H1 (cell line): ENCODE data around the gene SPDYC. TPM values are rescaled to one million over a fixed set of nuclear protein-coding genes. Genes with fewer than 3 reads are reported as not detected.

Experiments used
- CTCF ChIA-PET: fragments of 300-600 bp; sonication (Branson Sonifier 250); formaldehyde crosslinking; loops from one replicate; lab custom pipeline; 2021; ENCODE audit not compliant: partially characterized antibody; lab: Charles Lee
- POLR2A ChIA-PET: fragments of 300-600 bp; sonication (Branson Sonifier 250); formaldehyde crosslinking; loops from one replicate; lab custom pipeline; 2021; ENCODE audit warnings: inconsistent platforms; ENCODE audit not compliant: partially characterized antibody; lab: Charles Lee
- DNase-seq, 2 experiments: peaks; one replicate each; pipeline versions ENCODE4 v3.0.0 to v3.0.0-alpha.2; 2010 to 2022; ENCODE audit warnings: low spot score in 2 of 2, low read depth in 1 of 2, mixed read lengths in 1 of 2
- FAIRE-seq: peaks from 2 replicates; lab custom pipeline; 2011; peaks lifted over from hg19 to GRCh38; lab: Jason Lieb, UNC
- H2AFZ ChIP-seq: 2 replicates; pipeline ENCODE4 v1.8.1; 2012; ENCODE audit warnings: low read length, inconsistent platforms
- H2AK5ac ChIP-seq: 2 replicates; pipeline ENCODE4 v1.6.1; 2013; ENCODE audit warnings: low read depth, low read length
- H2BK120ac ChIP-seq: replicated peaks from 2 replicates; pipeline ENCODE3; 2013; ENCODE audit warnings: low read depth, low read length, inconsistent platforms
- H2BK12ac ChIP-seq: 2 replicates; pipeline ENCODE4 v1.6.1; 2013; ENCODE audit warnings: low read depth, low read length
- H2BK15ac ChIP-seq: 2 replicates; pipeline ENCODE4 v1.6.1; 2013; ENCODE audit warnings: low read length
- H2BK20ac ChIP-seq: 2 replicates; pipeline ENCODE4 v1.6.1; 2013; ENCODE audit warnings: low read length
- H2BK5ac ChIP-seq: 2 replicates; pipeline ENCODE4 v1.6.1; 2013; ENCODE audit warnings: low read depth, low read length
- H3K14ac ChIP-seq: 2 replicates; pipeline ENCODE4 v1.6.1; 2013; ENCODE audit warnings: inconsistent platforms; ENCODE audit not compliant: insufficient read length
- H3K18ac ChIP-seq: 2 replicates; pipeline ENCODE4 v1.6.1; 2013; ENCODE audit warnings: low read length; ENCODE audit errors: extremely low read depth
- H3K23ac ChIP-seq: 2 replicates; pipeline ENCODE4 v1.6.1; 2013; ENCODE audit warnings: inconsistent platforms; ENCODE audit not compliant: insufficient read length
- H3K23me2 ChIP-seq: 2 replicates; pipeline ENCODE4 v1.6.1; 2013; ENCODE audit warnings: low read depth, low read length
- H3K27ac ChIP-seq: 2 replicates; pipeline ENCODE4 v1.6.1; 2011; ENCODE audit warnings: low read depth, low read length, inconsistent platforms
- H3K27me3 ChIP-seq, 4 experiments: replicated peaks in 1 of 4; 1 replicate in 1 of 4; 2 replicates in 3 of 4; pipeline versions ENCODE4 v1.6.1 to v1.8.1; 2011 to 2013; ENCODE audit warnings: low read length in 3 of 4, mild to moderate bottlenecking in 3 of 4, inconsistent platforms in 2 of 4, mixed read lengths in 2 of 4, moderate library complexity in 1 of 4; ENCODE audit not compliant: control insufficient read depth in 3 of 4, insufficient read depth in 3 of 4; ENCODE audit errors: extremely low read depth in 1 of 4
- H3K36me3 ChIP-seq, 4 experiments: 2 replicates each; pipeline versions ENCODE4 v1.6.1 to v1.8.1; 2011 to 2013; ENCODE audit warnings: mild to moderate bottlenecking in 4 of 4, low read length in 3 of 4, moderate library complexity in 2 of 4, control low read depth in 1 of 4, inconsistent platforms in 1 of 4; ENCODE audit not compliant: insufficient read depth in 4 of 4, control insufficient read depth in 2 of 4
- H3K4ac ChIP-seq: replicated peaks from 2 replicates; pipeline ENCODE3; 2013; ENCODE audit warnings: low read length, low read depth, mixed read lengths, inconsistent platforms; ENCODE audit not compliant: insufficient read length
- H3K4me1 ChIP-seq, 4 experiments: replicated peaks in 1 of 4; 1 replicate in 1 of 4; 2 replicates in 3 of 4; pipeline versions ENCODE4 v1.6.1 to v1.8.1; 2011 to 2013; ENCODE audit warnings: low read length in 3 of 4, inconsistent platforms in 2 of 4, mixed read lengths in 1 of 4; ENCODE audit not compliant: insufficient read depth in 4 of 4, control insufficient read depth in 3 of 4
- H3K4me2 ChIP-seq, 2 experiments: 2 replicates each; pipeline versions ENCODE4 v1.6.1 to v1.8.1; 2011 to 2013; ENCODE audit warnings: low read depth in 2 of 2, low read length in 2 of 2, control low read depth in 1 of 2, inconsistent platforms in 1 of 2, mild to moderate bottlenecking in 1 of 2; ENCODE audit not compliant: insufficient read depth in 1 of 2
- H3K4me3 ChIP-seq, 4 experiments: fragments of 200-600, 300-600 bp in 1 of 4; sonication (generic), shearing (Covaris generic), sonication (Bioruptor Twin) in 1 of 4; 2 replicates each; pipeline versions ENCODE4 v1.5.1 to v1.8.1; 2011 to 2016; ENCODE audit warnings: low read length in 4 of 4, low read depth in 3 of 4, control low read depth in 2 of 4, inconsistent platforms in 2 of 4, mild to moderate bottlenecking in 2 of 4, mixed read lengths in 1 of 4, moderate library complexity in 1 of 4; ENCODE audit not compliant: insufficient read depth in 2 of 4; ENCODE audit errors: extremely low read depth in 1 of 4
- H3K56ac ChIP-seq: replicated peaks from 2 replicates; pipeline ENCODE3; 2013; ENCODE audit warnings: low read depth, mild to moderate bottlenecking, mixed read lengths, low read length, inconsistent platforms; ENCODE audit not compliant: insufficient read length
- H3K79me1 ChIP-seq: 2 replicates; pipeline ENCODE4 v1.6.1; 2013; ENCODE audit warnings: low read depth, low read length, control low read depth
- H3K79me2 ChIP-seq, 2 experiments: 2 replicates each; pipeline versions ENCODE4 v1.6.1 to v1.8.1; 2012 to 2013; ENCODE audit warnings: low read length in 2 of 2, mild to moderate bottlenecking in 2 of 2, inconsistent platforms in 1 of 2; ENCODE audit not compliant: insufficient read depth in 2 of 2, control insufficient read depth in 1 of 2
- H3K9ac ChIP-seq, 4 experiments: replicated peaks in 1 of 4; 1 replicate in 1 of 4; 2 replicates in 3 of 4; pipeline versions ENCODE4 v1.6.1 to v1.8.1; 2011 to 2013; ENCODE audit warnings: low read depth in 3 of 4, low read length in 3 of 4, control low read depth in 2 of 4, mild to moderate bottlenecking in 2 of 4, moderate library complexity in 2 of 4, inconsistent platforms in 1 of 4; ENCODE audit errors: extremely low read depth in 1 of 4
- H3K9me3 ChIP-seq, 2 experiments: 2 replicates each; pipeline versions ENCODE4 v1.6.1 to v1.8.1; 2012 to 2013; ENCODE audit warnings: mild to moderate bottlenecking in 2 of 2, moderate library complexity in 2 of 2, control low read depth in 1 of 2, inconsistent platforms in 1 of 2, low read depth in 1 of 2, low read length in 1 of 2, mixed read lengths in 1 of 2; ENCODE audit not compliant: insufficient read depth in 2 of 2
- H4K20me1 ChIP-seq, 2 experiments: replicated peaks in 1 of 2; 2 replicates each; pipeline versions ENCODE3 to v1.8.1; 2011 to 2013; ENCODE audit warnings: inconsistent platforms in 2 of 2, low read length in 2 of 2, mild to moderate bottlenecking in 1 of 2; ENCODE audit not compliant: insufficient read depth in 2 of 2, control insufficient read depth in 1 of 2
- H4K5ac ChIP-seq: 2 replicates; pipeline ENCODE4 v1.6.1; 2013; ENCODE audit warnings: low read length, low read depth, mixed read lengths, inconsistent platforms; ENCODE audit not compliant: insufficient read length
- H4K8ac ChIP-seq: 2 replicates; pipeline ENCODE4 v1.8.0; 2013; ENCODE audit warnings: mild to moderate bottlenecking, moderate library complexity, low read length, inconsistent platforms; ENCODE audit not compliant: insufficient read depth; ENCODE audit errors: extremely low read depth
- H4K91ac ChIP-seq: replicated peaks from 2 replicates; pipeline ENCODE3; 2013; ENCODE audit warnings: low read length, mixed read lengths, inconsistent platforms; ENCODE audit not compliant: insufficient read length
- ASH2L ChIP-seq: fragments of 200-600, 300-600 bp; sonication (generic); IDR thresholded peaks from one replicate; pipeline ENCODE4 v1.7.1; 2017; ENCODE audit warnings: low read length
- HDAC2 ChIP-seq, 2 experiments: fragments of 300-600 bp in 1 of 2; sonication (generic) in 1 of 2; IDR thresholded peaks; 2 replicates each; pipeline ENCODE4 v1.6.1; 2011 to 2012; ENCODE audit warnings: low read depth in 2 of 2, low read length in 2 of 2, mild to moderate bottlenecking in 2 of 2, moderate library complexity in 2 of 2, borderline replicate concordance in 1 of 2, inconsistent platforms in 1 of 2
- HDAC6 ChIP-seq: IDR thresholded peaks from one replicate; pipeline ENCODE4 v1.7.1; 2012; ENCODE audit warnings: low read depth, mild to moderate bottlenecking, inconsistent platforms, low read length, moderate library complexity
- NRF1 ChIP-seq: IDR thresholded peaks from 2 replicates; pipeline ENCODE4 v1.6.1; 2011; ENCODE audit warnings: mild to moderate bottlenecking, low read depth, low read length, improper control_type of control experiment
- POLR2A ChIP-seq, 2 experiments: IDR thresholded peaks; 1 replicate in 1 of 2; 2 replicates in 1 of 2; pipeline ENCODE4 v1.6.1; 2011; ENCODE audit warnings: low read depth in 2 of 2, low read length in 2 of 2, mild to moderate bottlenecking in 2 of 2; ENCODE audit errors: control extremely low read depth in 1 of 2
- RXRA ChIP-seq: IDR thresholded peaks from 2 replicates; pipeline ENCODE4 v1.6.1; 2011; ENCODE audit warnings: low read depth, mild to moderate bottlenecking, low read length, moderate library complexity; ENCODE audit not compliant: insufficient read depth
- SP1 ChIP-seq: IDR thresholded peaks from 2 replicates; pipeline ENCODE4 v1.6.1; 2011; ENCODE audit warnings: low read depth, low read length
- TCF12 ChIP-seq: IDR thresholded peaks from 2 replicates; pipeline ENCODE4 v1.6.1; 2011; ENCODE audit warnings: low read depth, mild to moderate bottlenecking, low read length
- WGBS, 2 experiments: shearing (Covaris generic) in 1 of 2; methylation state at CpG; one replicate each; pipeline versions ENCODE4 v1.1.6 to v1.1.7; 2013 to 2015; ENCODE audit warnings: low lambda C conversion rate in 2 of 2, mixed read lengths in 2 of 2, inconsistent platforms in 1 of 2, low coverage in 1 of 2, missing lambda C conversion rate in 1 of 2; ENCODE audit not compliant: insufficient replicate concordance in 2 of 2, insufficient coverage in 1 of 2, insufficient read length in 1 of 2; ENCODE audit errors: extremely low coverage in 1 of 2, missing lambda C conversion rate in 1 of 2; 5-methylcytosine and 5-hydroxymethylcytosine counted together
- polyA plus RNA-seq, 7 experiments: library from polyadenylated mRNA; depleted of rRNA in 3 of 7; stranded (reverse) in 5 of 7; unstranded in 2 of 7; fragments of >200 nt in 5 of 7; fragments of 200-250 nt in 2 of 7; gene quantifications; 1 replicate in 5 of 7; 2 replicates in 1 of 7; 4 replicates in 1 of 7; pipeline versions ENCODE4 v1.2.1 to v1.2.3, GENCODE V29; 2011 to 2013; ENCODE audit warnings: missing spikeins in 2 of 7, mixed read lengths in 2 of 7
- total RNA-seq: library from RNA; stranded (reverse); fragmentation: NEBNext Ultra II Directional; extraction: Animal tissue kit (Norgen Biotek cat#: 25700); gene quantifications from 2 replicates; pipeline ENCODE4 v1.2.1, GENCODE V29; 2021
- TF ChIP-seq, protein P1 (sequence below): IDR thresholded peaks from 2 replicates; pipeline ENCODE4 v1.6.1; 2012; ENCODE audit warnings: inconsistent platforms

SPDYC gene
- total and polyA plus RNA-seq, 2 of the 8 experiments (the other 6 are each of a cell fraction or from before 2014, with no cell fraction given), result 0.15 TPM; not detected in 1

DNA sequence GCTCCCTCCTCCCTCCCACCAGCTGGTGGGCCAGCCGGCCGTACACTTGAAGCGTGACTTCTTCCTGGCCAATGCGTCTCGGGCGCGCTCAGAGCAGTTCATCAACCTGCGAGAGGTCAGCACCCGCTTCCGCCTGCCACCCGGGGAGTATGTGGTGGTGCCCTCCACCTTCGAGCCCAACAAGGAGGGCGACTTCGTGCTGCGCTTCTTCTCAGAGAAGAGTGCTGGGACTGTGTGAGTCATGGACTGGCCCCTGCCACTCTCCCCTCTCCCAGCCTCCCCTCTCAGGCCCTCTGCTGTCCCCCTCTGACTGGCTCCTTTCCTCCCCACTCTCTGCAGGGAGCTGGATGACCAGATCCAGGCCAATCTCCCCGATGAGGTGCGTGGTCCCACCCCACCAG, 36.4 kb downstream of the SPDYC start:
- no peak overlapping the region for H2BK5ac ChIP-seq
- no peak overlapping the region for H2BK20ac ChIP-seq
- H4K20me1 ChIP-seq, result no peaks in the 10 kb centered on the region
- H3K36me3 ChIP-seq, result peaks cover 29 to 59% (median 46%) of the 10 kb centered on the region in 4 experiments
- no peaks in the 10 kb centered on the region for H3K79me1 ChIP-seq
- H3K23me2 ChIP-seq, result no peaks in the 10 kb centered on the region
- TF ChIP-seq ASH2L, result no peak
- no peak for TF ChIP-seq HDAC2 (IDR thresholded peaks at IDR 0.05; ENCODE audit: borderline replicate concordance in 1 of 2, low read depth in 2 of 2, low read length in 2 of 2)
- TF ChIP-seq, protein P1, sequence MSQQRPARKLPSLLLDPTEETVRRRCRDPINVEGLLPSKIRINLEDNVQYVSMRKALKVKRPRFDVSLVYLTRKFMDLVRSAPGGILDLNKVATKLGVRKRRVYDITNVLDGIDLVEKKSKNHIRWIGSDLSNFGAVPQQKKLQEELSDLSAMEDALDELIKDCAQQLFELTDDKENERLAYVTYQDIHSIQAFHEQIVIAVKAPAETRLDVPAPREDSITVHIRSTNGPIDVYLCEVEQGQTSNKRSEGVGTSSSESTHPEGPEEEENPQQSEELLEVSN, result no peak
- no peak for TF ChIP-seq TCF12
- no peak for TF ChIP-seq RXRA
- TF ChIP-seq NRF1, result no peak
- no peak for TF ChIP-seq POLR2A (IDR thresholded peaks at IDR 0.05; ENCODE audit: control extremely low read depth in 1 of 2, low read depth in 2 of 2, low read length in 2 of 2)
- TF ChIP-seq HDAC6, result no peak
- TF ChIP-seq SP1, result no peak
- WGBS, 2 experiments, result 98% methylated on average over 9 of the region's 17 CpGs; no CpG with 5 or more reads in 1 of the 2 experiments
- no peak overlapping the region for H2AFZ ChIP-seq
- peaks cover 0 to 18% (median 14%) of the 10 kb centered on the region in 4 experiments; a peak in 6 of 7 replicates for H3K4me1 ChIP-seq
- ChIA-PET POLR2A (interaction anchor here (0.6 to 13.9 kb wide), 8 partner anchors 9 to 88 kb away, joined by 3 to 324 read pairs (median 4); partner anchors contain the start of gene ZNHIT2), CTCF (interaction anchor here (0.6 to 11.9 kb wide), 11 partner anchors 7 to 491 kb away, joined by 3 to 184 read pairs (median 28); partner anchors contain the start of gene CAPN1)
- no peak overlapping the region for H4K8ac ChIP-seq
- no peak overlapping the region for H4K5ac ChIP-seq
- H3K56ac ChIP-seq, result no peak overlapping the region
- no peak overlapping the region for H3K4ac ChIP-seq
- no peak overlapping the region for H3K27ac ChIP-seq
- H2BK15ac ChIP-seq, result no peak overlapping the region
- no peaks in the 10 kb centered on the region for H3K79me2 ChIP-seq
- no peak overlapping the region for H3K9ac ChIP-seq
- H3K18ac ChIP-seq, result no peak overlapping the region
- FAIRE-seq, result no peak
- H3K4me2 ChIP-seq, result no peak overlapping the region
- H2BK120ac ChIP-seq, result no peak overlapping the region
- no peak for DNase-seq
- H4K91ac ChIP-seq, result no peak overlapping the region
- H3K14ac ChIP-seq, result no peak overlapping the region
- H2BK12ac ChIP-seq, result no peak overlapping the region
- no peak overlapping the region for H3K23ac ChIP-seq
- H3K27me3 ChIP-seq, result no peaks in the 10 kb centered on the region
- no peaks in the 10 kb centered on the region for H3K9me3 ChIP-seq
- H3K4me3 ChIP-seq, result no peak overlapping the region
- no peak overlapping the region for H2AK5ac ChIP-seq
